ENCODE data around the gene TPRG1. TPM values are rescaled to one million over a fixed set of nuclear protein-coding genes. Genes with fewer than 3 reads are reported as not detected.

TPRG1 gene
- total RNA-seq, 4 donors from 2014 or later, result 2.8 to 4.3 (median 3.1) TPM

DNA sequence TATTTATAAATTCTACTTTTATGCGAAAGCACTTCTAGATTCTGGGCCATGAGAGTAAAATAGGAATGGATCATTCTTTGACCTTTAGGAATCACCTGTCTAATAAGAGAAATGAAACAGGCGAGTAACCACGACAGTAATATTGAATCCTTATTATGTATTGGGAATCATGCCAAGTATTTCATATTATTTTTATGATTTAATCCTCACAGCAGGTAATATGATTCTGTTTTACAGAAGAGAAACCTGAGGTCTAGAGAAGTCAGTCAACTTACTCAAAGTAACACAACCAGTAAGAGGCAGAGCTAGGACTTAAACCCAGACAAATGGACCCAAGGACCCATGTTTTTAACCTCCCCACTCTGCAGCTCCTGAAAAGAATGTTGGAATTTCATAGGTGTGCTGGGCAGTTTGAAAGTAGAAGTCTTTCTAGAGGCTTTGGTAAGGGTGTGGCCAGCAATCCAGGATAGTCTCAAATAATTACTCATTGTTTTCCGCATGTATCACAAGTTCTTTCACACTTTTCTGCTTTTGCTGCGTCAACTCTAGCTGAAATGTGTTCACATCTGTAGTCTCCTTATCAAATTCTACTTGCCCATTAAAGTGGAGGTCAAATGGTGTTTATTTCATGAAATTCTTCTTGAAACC is 181.7 kb downstream of the TPRG1 start:
- Histone ChIP-seq H3K4me1 (peaks cover 0 to 13% (median 7%) of the 10 kb centered on the region in 4 donors), H3K9me3 (no peaks in the 10 kb centered on the region), H3K36me3 (no peaks in the 10 kb centered on the region), H3K27ac (replicated peaks in 1 of 4) (no peak overlapping the region), H3K4me3 (no peak overlapping the region), H3K27me3 (no peaks in the 10 kb centered on the region)
- intact Hi-C loops (cut with DNase I), result no loop called here
- no peak for DNase-seq (ENCODE audit: extremely low spot score)
- no peak for TF ChIP-seq POLR2A (IDR thresholded peaks at IDR 0.05; ENCODE audit: low read depth)
- TF ChIP-seq, protein P1, sequence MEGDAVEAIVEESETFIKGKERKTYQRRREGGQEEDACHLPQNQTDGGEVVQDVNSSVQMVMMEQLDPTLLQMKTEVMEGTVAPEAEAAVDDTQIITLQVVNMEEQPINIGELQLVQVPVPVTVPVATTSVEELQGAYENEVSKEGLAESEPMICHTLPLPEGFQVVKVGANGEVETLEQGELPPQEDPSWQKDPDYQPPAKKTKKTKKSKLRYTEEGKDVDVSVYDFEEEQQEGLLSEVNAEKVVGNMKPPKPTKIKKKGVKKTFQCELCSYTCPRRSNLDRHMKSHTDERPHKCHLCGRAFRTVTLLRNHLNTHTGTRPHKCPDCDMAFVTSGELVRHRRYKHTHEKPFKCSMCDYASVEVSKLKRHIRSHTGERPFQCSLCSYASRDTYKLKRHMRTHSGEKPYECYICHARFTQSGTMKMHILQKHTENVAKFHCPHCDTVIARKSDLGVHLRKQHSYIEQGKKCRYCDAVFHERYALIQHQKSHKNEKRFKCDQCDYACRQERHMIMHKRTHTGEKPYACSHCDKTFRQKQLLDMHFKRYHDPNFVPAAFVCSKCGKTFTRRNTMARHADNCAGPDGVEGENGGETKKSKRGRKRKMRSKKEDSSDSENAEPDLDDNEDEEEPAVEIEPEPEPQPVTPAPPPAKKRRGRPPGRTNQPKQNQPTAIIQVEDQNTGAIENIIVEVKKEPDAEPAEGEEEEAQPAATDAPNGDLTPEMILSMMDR (IDR thresholded peaks at IDR 0.05), result no peak
- TF ChIP-seq POLR2AphosphoS5 (IDR thresholded peaks at IDR 0.05), result no peak
- TF ChIP-seq EP300 (IDR thresholded peaks at IDR 0.05), result no peak
- WGBS, result 86% methylated on average over 5 of the region's 5 CpGs

DNA sequence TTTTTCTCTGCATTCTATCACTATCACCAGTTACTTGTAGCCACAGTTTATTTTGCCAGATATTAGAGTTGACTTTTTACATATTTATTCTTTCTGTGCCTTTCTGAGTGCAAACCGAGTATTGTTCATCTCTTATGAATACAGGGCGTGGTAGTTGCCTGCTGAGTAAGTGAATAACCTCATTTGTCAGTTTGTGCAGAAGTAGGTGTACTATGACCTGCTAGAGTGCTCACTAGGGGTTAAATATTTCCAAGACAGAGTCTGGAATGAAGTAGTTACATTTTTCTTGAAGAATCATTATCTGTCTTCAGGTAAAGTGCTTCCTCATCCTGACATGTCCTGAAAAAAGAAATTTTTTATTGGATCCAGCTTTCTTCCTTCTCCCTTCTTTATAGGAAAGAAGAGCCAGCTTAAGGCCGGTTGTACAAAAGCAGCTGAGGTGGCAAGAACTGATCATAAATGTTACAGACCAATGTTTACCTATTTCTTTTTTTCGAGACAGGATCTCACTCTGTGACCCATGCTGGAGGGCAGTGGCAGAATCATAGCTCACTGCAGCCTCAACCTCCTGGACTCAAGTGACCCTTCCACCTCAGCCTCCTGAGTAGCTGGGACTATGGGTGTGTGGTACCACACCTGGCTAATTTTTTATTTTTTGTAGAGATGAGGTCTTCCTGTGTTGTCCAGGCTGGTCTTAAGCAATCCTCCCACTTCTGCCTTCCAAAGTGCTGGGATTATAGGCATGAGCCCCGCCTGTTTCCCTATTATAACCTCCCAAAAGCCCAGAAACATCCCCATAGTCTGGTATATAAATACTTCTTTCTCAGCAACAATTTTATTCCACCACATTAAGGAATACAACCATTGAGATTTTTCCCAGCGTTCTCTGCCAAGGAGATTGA is 182.5 kb downstream of the TPRG1 start:
- intact Hi-C loops (cut with DNase I), result no loop called here
- H3K9me3 ChIP-seq, result no peaks in the 10 kb centered on the region
- H3K36me3 ChIP-seq, result no peaks in the 10 kb centered on the region
- H3K4me3 ChIP-seq, result no peak overlapping the region
- TF ChIP-seq EP300 (IDR thresholded peaks at IDR 0.05) (no peak), POLR2AphosphoS5 (IDR thresholded peaks at IDR 0.05) (no peak), POLR2A (IDR thresholded peaks at IDR 0.05; ENCODE audit: low read depth) (no peak)
- TF ChIP-seq, protein P1 (IDR thresholded peaks at IDR 0.05), result no peak
- 88% methylated on average over 6 of the region's 6 CpGs for WGBS
- peaks cover 0 to 13% (median 7%) of the 10 kb centered on the region in 4 donors for H3K4me1 ChIP-seq
- H3K27me3 ChIP-seq, result no peaks in the 10 kb centered on the region
- no peak for DNase-seq (ENCODE audit: extremely low spot score)
- no peak overlapping the region for H3K27ac ChIP-seq (replicated peaks in 1 of 4)

DNA sequence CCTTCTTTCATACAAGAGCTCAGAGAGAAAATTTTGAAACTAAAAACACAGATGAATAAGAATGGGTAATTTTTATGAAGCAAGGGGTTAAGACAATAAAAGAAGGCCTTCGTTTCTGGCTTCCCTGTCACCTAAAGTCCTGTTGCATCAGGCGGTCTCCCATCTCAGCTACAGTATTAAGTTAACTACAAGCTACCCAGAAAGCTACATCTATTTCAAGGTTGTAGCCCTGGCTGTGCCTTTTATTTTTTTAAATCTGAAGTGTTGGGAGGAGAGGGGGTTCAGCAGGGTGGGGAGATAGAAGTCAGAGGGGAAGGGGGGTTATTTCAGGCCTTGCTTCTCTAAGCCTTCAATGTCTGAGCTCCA is 183.3 kb downstream of the TPRG1 start:
- Histone ChIP-seq H3K27me3 (no peaks in the 10 kb centered on the region), H3K4me3 (no peak overlapping the region), H3K36me3 (no peaks in the 10 kb centered on the region), H3K4me1 (peaks cover 0 to 13% (median 7%) of the 10 kb centered on the region in 4 donors), H3K27ac (replicated peaks in 1 of 4) (peak overlapping the region in 1 of 4 donors; percentile 19), H3K9me3 (no peaks in the 10 kb centered on the region)
- 85% methylated on average over 2 of the region's 2 CpGs for WGBS
- TF ChIP-seq POLR2A (IDR thresholded peaks at IDR 0.05; ENCODE audit: low read depth), result no peak
- TF ChIP-seq, protein P1 (IDR thresholded peaks at IDR 0.05), result no peak
- TF ChIP-seq EP300 (IDR thresholded peaks at IDR 0.05), result no peak
- TF ChIP-seq POLR2AphosphoS5 (IDR thresholded peaks at IDR 0.05), result no peak
- intact Hi-C loops (cut with DNase I), result no loop called here
- no peak for DNase-seq (ENCODE audit: extremely low spot score)

DNA sequence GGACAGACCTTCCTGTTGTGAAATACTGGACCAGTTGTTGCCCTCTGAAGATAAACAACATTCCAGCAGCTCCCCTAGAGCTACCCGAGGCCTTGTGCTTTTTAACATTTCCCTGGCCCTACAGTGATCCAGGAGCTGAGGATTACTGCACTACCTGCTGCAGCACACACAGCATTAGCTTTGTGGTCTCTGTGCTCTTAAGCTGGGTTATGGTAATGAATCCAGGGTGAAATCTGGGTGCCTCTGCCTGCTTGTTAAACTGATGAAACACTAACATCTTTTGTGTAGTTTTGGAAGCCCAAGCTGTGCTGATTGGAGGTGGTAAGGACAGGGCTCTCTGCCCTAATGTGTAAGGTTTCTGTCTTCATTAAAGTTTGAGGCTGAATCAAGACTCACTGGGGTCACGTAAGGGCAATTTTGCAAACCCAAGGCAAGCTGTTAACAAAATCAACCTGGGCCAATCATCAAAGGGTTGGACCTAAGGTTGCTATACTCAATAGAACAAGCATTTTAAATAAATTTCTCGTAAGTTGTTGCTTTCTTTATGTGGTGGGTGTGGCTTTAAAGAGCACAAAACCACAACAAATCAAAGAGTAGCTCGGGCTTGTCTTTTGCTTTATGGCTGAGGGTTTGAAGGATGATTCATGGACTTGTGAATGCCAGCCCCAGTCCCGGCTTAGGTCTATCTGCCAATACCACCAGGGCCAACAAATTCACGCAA is 183.9 kb downstream of the TPRG1 start:
- TF ChIP-seq, protein P1 (IDR thresholded peaks at IDR 0.05), result no peak
- TF ChIP-seq POLR2AphosphoS5 (IDR thresholded peaks at IDR 0.05), result no peak
- TF ChIP-seq EP300 (IDR thresholded peaks at IDR 0.05), result no peak
- no peak for TF ChIP-seq POLR2A (IDR thresholded peaks at IDR 0.05; ENCODE audit: low read depth)

More for the DNA sequence above, 183.9 kb downstream of the TPRG1 start:
- no peaks in the 10 kb centered on the region for H3K36me3 ChIP-seq
- no peaks in the 10 kb centered on the region for H3K9me3 ChIP-seq
- no peak for DNase-seq (ENCODE audit: extremely low spot score)
- no peaks in the 10 kb centered on the region for H3K27me3 ChIP-seq
- peaks cover 0 to 13% (median 7%) of the 10 kb centered on the region in 4 donors for H3K4me1 ChIP-seq
- intact Hi-C loops (cut with DNase I), result no loop called here
- peak overlapping the region in 1 of 4 donors; percentile 19 for H3K27ac ChIP-seq (replicated peaks in 1 of 4)
- WGBS, result 69% methylated on average over 6 of the region's 6 CpGs
- H3K4me3 ChIP-seq, result no peak overlapping the region
